Upper lobe of right lung (tissue), 1 donor: ENCODE data around the gene ATOX1. TPM values are rescaled to one million over a fixed set of nuclear protein-coding genes. Genes with fewer than 3 reads are reported as not detected.

Experiments used
- ATAC-seq: fragments of 200-7000 bp; cut with Tn5 transposase; one replicate; pipeline ENCODE4 v1.9.1; 2020; ENCODE audit warnings: mild to moderate bottlenecking, moderate library complexity
- DNase-seq: peaks from one replicate; pipeline ENCODE4 v3.0.0-alpha.2; 2020
- H3K27ac ChIP-seq: fragments of 200-600 bp; one replicate; pipeline ENCODE4 v1.8.0; 2022
- H3K27me3 ChIP-seq: fragments of 200-600 bp; one replicate; pipeline ENCODE4 v1.8.0; 2022; ENCODE audit warnings: mild to moderate bottlenecking
- H3K36me3 ChIP-seq: fragments of 200-600 bp; one replicate; pipeline ENCODE4 v1.8.0; 2022
- H3K4me1 ChIP-seq: fragments of 200-600 bp; one replicate; pipeline ENCODE4 v1.8.0; 2022
- H3K4me3 ChIP-seq: fragments of 200-600 bp; one replicate; pipeline ENCODE4 v1.8.0; 2022; ENCODE audit warnings: mild to moderate bottlenecking
- H3K9me3 ChIP-seq: fragments of 200-600 bp; one replicate; pipeline ENCODE4 v1.8.0; 2022
- CTCF ChIP-seq: fragments of 200-600 bp; IDR thresholded peaks from one replicate; pipeline ENCODE4 v1.8.0; 2022; ENCODE audit warnings: antibody characterized with exemption
- intact Hi-C: fragments of 100-400 bp; cut with DNase I; formaldehyde crosslinking; loops from one replicate; pipeline ENCODE4 v1.11.0; 2022
- total RNA-seq: library from RNA; stranded (reverse); fragmentation: NEBNext Ultra II Directional; extraction: Animal tissue kit (Norgen Biotek cat#: 25700); gene quantifications from one replicate; pipeline ENCODE4 v1.2.1, GENCODE V29; 2021
- donor health status: DM: no; HTN: yes; CAD: no; lungs with severe emphysema.

The ATOX1 gene
- total RNA-seq, 1 donor from 2014 or later: 62.4 TPM

GRCh38 chr5:151781201-151781600 lies 22.8 kb upstream of the ATOX1 start:
- DNase-seq (no peak), ATAC-seq (no peak)
- Histone ChIP-seq H3K27ac (no peak overlapping the region), H3K4me1 (peaks cover 50% of the 10 kb centered on the region), H3K4me3 (no peak overlapping the region), H3K27me3 (no peaks in the 10 kb centered on the region), H3K36me3 (peaks cover 15% of the 10 kb centered on the region), H3K9me3 (no peaks in the 10 kb centered on the region)
- intact Hi-C loops: no loop called here
- no peak for TF ChIP-seq CTCF

DNA sequence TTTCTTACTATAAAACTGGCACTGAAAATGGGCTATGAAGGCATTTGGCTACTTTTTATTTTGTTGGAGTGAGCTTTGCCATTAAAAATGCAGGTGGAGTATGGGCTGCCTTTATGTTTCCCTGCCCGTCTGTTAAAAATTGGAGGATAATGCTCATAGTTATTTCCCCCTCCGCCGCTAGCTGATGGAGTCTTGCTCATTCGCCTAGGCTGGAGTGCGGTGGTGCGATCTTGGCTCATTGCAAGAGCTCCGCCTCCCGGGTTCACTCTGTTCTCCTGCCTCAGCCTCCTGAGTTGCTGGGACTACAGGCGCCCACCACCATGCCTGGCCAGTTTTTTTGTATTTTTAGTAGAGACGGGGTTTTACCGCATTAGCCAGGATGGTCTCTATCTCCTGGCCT lies 21.9 kb upstream of the ATOX1 start:
- H3K4me3 ChIP-seq: no peak overlapping the region

GRCh38 chr5:151779531-151780125 lies 21.2 kb upstream of the ATOX1 start:
- H3K27me3 ChIP-seq: no peaks in the 10 kb centered on the region
- no peak overlapping the region for H3K27ac ChIP-seq
- H3K9me3 ChIP-seq: no peaks in the 10 kb centered on the region
- no peak for ATAC-seq
- intact Hi-C loops: no loop called here
- peaks cover 15% of the 10 kb centered on the region for H3K36me3 ChIP-seq
- no peak overlapping the region for H3K4me3 ChIP-seq
- DNase-seq: no peak
- H3K4me1 ChIP-seq: peaks cover 59% of the 10 kb centered on the region
- no peak for TF ChIP-seq CTCF

More for the DNA sequence above, 21.9 kb upstream of the ATOX1 start:
- H3K9me3 ChIP-seq: no peaks in the 10 kb centered on the region
- H3K4me1 ChIP-seq: peaks cover 58% of the 10 kb centered on the region
- ATAC-seq: no peak
- TF ChIP-seq CTCF: no peak
- no peak overlapping the region for H3K27ac ChIP-seq
- H3K36me3 ChIP-seq: peaks cover 15% of the 10 kb centered on the region
- DNase-seq: no peak
- intact Hi-C loops: no loop called here
- no peaks in the 10 kb centered on the region for H3K27me3 ChIP-seq

DNA sequence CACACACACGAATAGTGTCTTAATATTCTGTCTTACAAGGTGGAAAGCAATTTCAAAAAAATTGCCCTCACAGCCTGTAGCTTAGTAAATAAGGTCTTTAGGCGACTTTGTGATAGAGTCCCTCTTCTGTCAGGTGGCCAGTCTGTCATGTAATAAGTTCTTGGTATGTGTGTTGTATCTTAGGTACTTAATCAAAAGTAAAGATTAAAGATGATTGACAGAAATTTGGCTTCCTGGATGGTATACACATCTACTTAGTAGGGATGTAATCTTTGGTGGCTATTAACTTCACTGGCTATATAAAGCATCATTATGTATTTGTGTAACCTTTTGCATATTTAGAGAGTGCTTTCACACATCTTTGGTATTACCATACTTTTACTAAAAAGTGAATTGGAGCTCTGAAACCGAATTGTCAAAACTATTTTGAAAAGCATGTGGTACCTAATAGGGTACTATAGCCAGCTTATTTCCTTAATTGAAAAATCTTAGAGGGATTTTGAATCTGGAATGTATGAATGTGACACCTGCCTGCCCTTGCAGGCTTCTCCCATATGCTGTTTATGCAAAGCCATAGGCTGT lies 16.7 kb upstream of the ATOX1 start:
- Histone ChIP-seq H3K4me1 (peaks cover 50% of the 10 kb centered on the region), H3K27ac (no peak overlapping the region), H3K36me3 (peaks cover 15% of the 10 kb centered on the region), H3K9me3 (no peaks in the 10 kb centered on the region), H3K27me3 (no peaks in the 10 kb centered on the region), H3K4me3 (no peak overlapping the region)
- intact Hi-C loops: no loop called here
- ATAC-seq (no peak), DNase-seq (no peak)
- no peak for TF ChIP-seq CTCF

- ATAC-seq (no peak), DNase-seq (no peak)
- TF ChIP-seq CTCF: no peak
- peak overlapping the region; percentile 18 for H3K27ac ChIP-seq
- no peaks in the 10 kb centered on the region for H3K9me3 ChIP-seq
- H3K4me1 ChIP-seq: peaks cover 54% of the 10 kb centered on the region
- no peaks in the 10 kb centered on the region for H3K27me3 ChIP-seq
- intact Hi-C loops: no loop called here
- peaks cover 13% of the 10 kb centered on the region for H3K36me3 ChIP-seq
- peak overlapping the region; percentile 86 for H3K4me3 ChIP-seq
Observed at GRCh38 chr5:151773951-151774350, 15.5 kb upstream of the ATOX1 start.
